Measurements from ENCODE around the gene KDM4C. TPM values are rescaled to one million over a fixed set of nuclear protein-coding genes. Genes with fewer than 3 reads are reported as not detected.
A peak's percentile ranks its signal among the peaks of the same experiment; 100 is the strongest.

Gene KDM4C
- total and polyA plus RNA-seq, 2 of the 13 experiments (the other 11 are each of a cell fraction or from before 2014, with no cell fraction given), result 19.4 to 23.6 TPM

DNA sequence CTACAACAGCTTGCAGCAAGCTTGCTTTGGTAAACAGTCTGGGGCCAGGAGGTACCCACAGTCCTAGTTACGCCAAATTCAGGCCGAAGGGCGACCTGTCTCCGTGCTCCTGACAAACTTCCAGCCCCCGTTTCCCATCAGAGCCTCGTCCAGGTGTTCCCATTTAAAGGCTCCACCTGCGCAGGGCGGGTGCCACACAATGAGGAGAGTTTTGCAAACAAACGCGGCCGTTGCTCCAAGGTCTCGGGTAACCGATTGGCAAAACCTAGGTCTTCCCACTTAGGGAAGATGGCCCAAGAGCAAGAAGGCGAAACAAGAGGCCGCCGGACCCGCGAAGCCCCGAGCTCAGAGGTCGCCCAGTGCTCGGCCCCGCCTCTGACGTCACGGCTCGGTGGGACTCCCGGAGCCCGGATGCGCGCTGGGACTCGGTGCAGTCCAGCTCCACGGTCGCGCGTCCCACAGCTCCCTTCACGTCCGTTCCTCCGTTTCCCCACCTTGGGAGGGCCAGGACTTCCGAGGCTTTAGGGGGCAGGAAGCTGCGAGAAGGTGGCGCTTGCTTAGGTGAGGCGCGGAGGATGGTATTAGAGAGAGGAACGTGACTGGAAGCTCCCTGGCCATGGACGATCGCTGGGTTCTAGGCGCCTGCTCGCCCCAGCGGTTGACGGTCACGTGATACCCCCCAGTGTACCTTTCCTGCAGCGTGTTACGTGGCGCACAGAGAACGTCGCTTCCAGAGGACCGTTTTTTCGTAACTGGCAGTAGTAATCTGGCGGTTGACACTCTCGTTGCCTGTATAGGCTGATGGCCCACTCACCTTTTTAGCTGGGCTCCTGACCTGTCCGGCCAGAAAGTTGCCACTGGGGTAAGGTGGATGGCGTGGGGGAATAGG is 41.8 kb upstream of the KDM4C start (continued):
- peak; percentile 85 to 93 for TF ChIP-seq POLR2A (IDR thresholded peaks at IDR 0.05; ENCODE audit: insufficient read depth in 1 of 2, low read depth in 2 of 2, low read length in 2 of 2)
- TF ChIP-seq, protein P1, sequence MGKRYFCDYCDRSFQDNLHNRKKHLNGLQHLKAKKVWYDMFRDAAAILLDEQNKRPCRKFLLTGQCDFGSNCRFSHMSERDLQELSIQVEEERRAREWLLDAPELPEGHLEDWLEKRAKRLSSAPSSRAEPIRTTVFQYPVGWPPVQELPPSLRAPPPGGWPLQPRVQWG (CRISPR knock-in tag; IDR thresholded peaks at IDR 0.05; ENCODE audit: borderline replicate concordance, low read depth), result 0 out of 2 replicates have a peak, but pooled peaks have one; percentile 35
- TF ChIP-seq ZNF558 (CRISPR knock-in tag; IDR thresholded peaks at IDR 0.05; ENCODE audit: borderline replicate concordance), result peak; percentile 41; the same call in 1 of the 2 replicates
- TF ChIP-seq TEAD2 (CRISPR knock-in tag; IDR thresholded peaks at IDR 0.05), result no peak
- no peak for TF ChIP-seq SYNCRIP (IDR thresholded peaks at IDR 0.05; ENCODE audit: insufficient read depth, low read depth, low read length)
- TF ChIP-seq SATB2 (CRISPR knock-in tag; IDR thresholded peaks at IDR 0.05), result no peak
- peak; percentile 18 for TF ChIP-seq ZNF883 (CRISPR knock-in tag; IDR thresholded peaks at IDR 0.05; ENCODE audit: not compliant biosample characterization)
- no peak for TF ChIP-seq ZNF253 (CRISPR knock-in tag; IDR thresholded peaks at IDR 0.05; ENCODE audit: borderline replicate concordance)
- TF ChIP-seq, protein P2, sequence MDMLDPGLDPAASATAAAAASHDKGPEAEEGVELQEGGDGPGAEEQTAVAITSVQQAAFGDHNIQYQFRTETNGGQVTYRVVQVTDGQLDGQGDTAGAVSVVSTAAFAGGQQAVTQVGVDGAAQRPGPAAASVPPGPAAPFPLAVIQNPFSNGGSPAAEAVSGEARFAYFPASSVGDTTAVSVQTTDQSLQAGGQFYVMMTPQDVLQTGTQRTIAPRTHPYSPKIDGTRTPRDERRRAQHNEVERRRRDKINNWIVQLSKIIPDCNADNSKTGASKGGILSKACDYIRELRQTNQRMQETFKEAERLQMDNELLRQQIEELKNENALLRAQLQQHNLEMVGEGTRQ (IDR thresholded peaks at IDR 0.05; ENCODE audit: low read depth, low read length), result peak; percentile 93
- TF ChIP-seq, protein P2 (CRISPR knock-in tag; IDR thresholded peaks at IDR 0.05; ENCODE audit: borderline replicate concordance), result peak; percentile 87; the same call in 1 of the 2 replicates
- 0 out of 2 replicates have a peak, but pooled peaks have one; percentile 53 for TF ChIP-seq REXO4 (CRISPR knock-in tag; IDR thresholded peaks at IDR 0.05; ENCODE audit: borderline replicate concordance)
- TF ChIP-seq ZBTB43 (CRISPR knock-in tag; conservative IDR thresholded peaks at IDR 0.05), result no peak
- TF ChIP-seq ZFP82 (CRISPR knock-in tag; IDR thresholded peaks at IDR 0.05; ENCODE audit: borderline replicate concordance), result no peak
- peak; percentile 87 for TF ChIP-seq SALL1 (CRISPR knock-in tag; IDR thresholded peaks at IDR 0.05)
- no peak for TF ChIP-seq THYN1 (CRISPR knock-in tag; IDR thresholded peaks at IDR 0.05; ENCODE audit: borderline replicate concordance, low read depth)
- TF ChIP-seq KDM2A (CRISPR knock-in tag; IDR thresholded peaks at IDR 0.05; ENCODE audit: borderline replicate concordance, low read depth), result peak; percentile 78; the same call in 1 of the 2 replicates
- TF ChIP-seq PHB2 (IDR thresholded peaks at IDR 0.05; ENCODE audit: partially characterized antibody), result no peak
- TF ChIP-seq, protein P3, sequence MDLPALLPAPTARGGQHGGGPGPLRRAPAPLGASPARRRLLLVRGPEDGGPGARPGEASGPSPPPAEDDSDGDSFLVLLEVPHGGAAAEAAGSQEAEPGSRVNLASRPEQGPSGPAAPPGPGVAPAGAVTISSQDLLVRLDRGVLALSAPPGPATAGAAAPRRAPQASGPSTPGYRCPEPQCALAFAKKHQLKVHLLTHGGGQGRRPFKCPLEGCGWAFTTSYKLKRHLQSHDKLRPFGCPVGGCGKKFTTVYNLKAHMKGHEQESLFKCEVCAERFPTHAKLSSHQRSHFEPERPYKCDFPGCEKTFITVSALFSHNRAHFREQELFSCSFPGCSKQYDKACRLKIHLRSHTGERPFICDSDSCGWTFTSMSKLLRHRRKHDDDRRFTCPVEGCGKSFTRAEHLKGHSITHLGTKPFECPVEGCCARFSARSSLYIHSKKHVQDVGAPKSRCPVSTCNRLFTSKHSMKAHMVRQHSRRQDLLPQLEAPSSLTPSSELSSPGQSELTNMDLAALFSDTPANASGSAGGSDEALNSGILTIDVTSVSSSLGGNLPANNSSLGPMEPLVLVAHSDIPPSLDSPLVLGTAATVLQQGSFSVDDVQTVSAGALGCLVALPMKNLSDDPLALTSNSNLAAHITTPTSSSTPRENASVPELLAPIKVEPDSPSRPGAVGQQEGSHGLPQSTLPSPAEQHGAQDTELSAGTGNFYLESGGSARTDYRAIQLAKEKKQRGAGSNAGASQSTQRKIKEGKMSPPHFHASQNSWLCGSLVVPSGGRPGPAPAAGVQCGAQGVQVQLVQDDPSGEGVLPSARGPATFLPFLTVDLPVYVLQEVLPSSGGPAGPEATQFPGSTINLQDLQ (CRISPR knock-in tag; IDR thresholded peaks at IDR 0.05), result no peak
- TF ChIP-seq, protein P4, sequence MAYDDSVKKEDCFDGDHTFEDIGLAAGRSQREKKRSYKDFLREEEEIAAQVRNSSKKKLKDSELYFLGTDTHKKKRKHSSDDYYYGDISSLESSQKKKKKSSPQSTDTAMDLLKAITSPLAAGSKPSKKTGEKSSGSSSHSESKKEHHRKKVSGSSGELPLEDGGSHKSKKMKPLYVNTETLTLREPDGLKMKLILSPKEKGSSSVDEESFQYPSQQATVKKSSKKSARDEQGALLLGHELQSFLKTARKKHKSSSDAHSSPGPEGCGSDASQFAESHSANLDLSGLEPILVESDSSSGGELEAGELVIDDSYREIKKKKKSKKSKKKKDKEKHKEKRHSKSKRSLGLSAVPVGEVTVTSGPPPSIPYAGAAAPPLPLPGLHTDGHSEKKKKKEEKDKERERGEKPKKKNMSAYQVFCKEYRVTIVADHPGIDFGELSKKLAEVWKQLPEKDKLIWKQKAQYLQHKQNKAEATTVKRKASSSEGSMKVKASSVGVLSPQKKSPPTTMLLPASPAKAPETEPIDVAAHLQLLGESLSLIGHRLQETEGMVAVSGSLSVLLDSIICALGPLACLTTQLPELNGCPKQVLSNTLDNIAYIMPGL (CRISPR knock-in tag; IDR thresholded peaks at IDR 0.05; ENCODE audit: borderline replicate concordance in 1 of 2, low read depth in 1 of 2), result peak; percentile 59 to 65; a peak in 3 of 4 replicates
